GM12874 (cell line): Measurements from ENCODE around the gene ADM2.

Experiments
- CTCF ChIP-seq: IDR thresholded peaks from 2 replicates; pipeline ENCODE4 v1.5.1; 2011; ENCODE audit warnings: low read depth, mild to moderate bottlenecking, control low read depth, low read length, moderate library complexity; ENCODE audit not compliant: insufficient read depth

The ADM2 gene

DNA sequence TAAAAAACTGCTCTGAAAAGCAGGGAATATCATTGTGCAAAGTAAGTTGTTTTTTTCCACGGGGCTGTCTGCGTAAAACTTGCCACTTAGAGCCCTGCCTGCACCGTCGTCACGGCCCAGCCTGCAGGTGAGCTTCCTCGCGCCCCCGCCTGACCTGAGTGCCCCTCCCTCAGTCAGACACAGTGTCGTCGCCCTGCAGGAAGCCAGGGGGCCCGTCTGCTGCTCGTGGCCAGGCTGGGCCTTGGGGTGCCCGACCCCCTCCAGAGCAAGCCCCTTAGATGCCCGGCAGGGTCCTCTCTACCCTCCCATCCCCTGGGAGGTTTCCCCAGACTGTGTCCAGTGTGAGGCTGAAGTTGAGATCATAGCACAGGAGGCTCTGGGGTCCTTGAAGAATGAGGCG, 38.1 kb upstream of the ADM2 start:
- no peak for TF ChIP-seq CTCF

DNA sequence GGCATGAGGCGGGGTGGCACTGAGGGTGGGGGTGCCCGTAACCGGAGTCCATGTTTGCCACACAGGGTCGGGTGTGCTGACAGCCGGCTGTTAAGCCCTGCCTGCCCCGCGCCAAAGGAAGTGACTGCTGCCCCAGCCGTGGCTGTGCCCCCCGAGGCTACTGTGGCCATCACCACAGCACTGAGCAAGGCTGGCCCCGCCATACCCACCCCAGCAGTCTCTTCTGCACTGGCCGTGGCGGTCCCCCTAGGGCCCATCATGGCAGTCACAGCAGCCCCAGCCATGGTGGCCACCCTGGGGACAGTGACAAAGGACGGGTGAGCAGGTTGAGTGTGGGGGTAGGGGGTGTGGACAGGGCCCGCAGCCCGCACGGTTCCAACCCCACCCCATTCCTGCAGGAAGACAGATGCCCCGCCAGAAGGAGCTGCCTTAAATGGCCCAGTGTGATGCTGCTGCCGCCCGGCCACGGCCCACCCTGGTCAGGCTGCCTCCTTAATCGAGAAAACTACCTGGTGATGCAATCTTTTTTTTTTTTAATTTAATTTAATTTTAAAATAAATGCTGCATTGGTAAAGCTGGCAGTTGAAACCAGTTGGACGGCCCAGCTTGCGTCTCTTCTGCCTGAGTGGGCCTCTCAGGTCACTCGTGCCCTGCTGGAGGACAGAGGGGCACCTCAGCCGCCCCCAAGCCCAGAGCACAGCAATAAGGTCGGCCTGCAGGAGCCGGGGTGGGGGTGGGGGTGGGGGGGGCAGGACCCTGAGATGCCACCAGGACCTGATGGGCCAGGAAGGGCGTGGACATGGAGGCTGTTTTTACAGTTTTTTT, 37.3 kb upstream of the ADM2 start:
- TF ChIP-seq CTCF, result no peak

- no peak for TF ChIP-seq CTCF
Observed at GRCh38 chr22:50444663-50445062, 36.7 kb upstream of the ADM2 start.

DNA sequence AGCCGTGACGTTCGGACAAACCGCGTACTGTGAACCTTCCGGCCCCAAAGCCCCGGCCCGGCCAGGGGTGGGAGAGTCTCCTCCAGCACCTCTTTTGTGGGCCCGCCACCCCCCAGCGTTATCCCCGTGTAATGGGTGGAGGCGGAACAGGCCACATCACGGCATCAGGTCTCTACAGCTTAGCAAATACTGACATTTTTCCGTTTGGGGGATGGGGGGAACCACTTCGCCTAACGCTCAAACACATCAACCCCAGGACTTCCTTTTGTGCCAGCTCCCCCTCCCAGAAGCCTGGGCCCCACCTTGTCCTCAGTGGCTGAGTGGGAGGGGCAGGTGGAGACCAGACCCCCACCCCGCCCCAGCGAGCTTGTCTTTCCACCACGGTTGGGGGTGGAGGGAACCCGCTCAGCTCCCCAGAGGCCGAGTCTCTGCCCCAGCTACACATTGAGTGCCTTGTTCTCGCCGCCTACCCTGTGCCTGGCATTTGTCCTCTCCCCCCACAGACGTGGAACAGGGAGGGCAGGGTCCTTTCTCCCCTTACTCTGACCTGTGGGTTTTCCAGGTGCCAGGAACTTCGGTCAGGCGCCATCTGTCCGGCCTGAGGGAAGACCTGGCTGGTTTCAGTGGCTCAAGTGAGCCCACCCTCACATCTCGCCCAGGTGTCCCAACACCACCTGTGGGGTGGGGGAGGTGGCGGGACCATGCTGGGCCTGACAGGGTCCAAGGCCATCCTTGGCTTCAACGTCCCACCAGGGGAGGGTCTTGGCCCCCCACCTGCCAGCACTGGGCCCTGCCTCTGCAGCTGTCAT, 36.1 kb upstream of the ADM2 start:
- TF ChIP-seq CTCF, result no peak

- TF ChIP-seq CTCF, result no peak
Observed at GRCh38 chr22:50445880-50446707, 35.2 kb upstream of the ADM2 start.

- TF ChIP-seq CTCF, result no peak
Observed at GRCh38 chr22:50446708-50447575, 34.4 kb upstream of the ADM2 start.
